GM18505 (cell line): ENCODE measurements around the gene MAN1C1.
"Not testable (repeated sequence)": the region's sequence is repeated elsewhere in the genome, so short reads cannot be mapped to it uniquely, and the experiment has no call there.

Source experiments
- ATAC-seq: cut with Tn5 transposase; IDR thresholded peaks from one replicate; pipeline ENCODE4 v1.9.1; 2021; ENCODE audit not compliant: unreplicated experiment
- POLR2A ChIP-seq: IDR thresholded peaks from 4 replicates; pipeline ENCODE4 v1.6.1; 2011; ENCODE audit warnings: borderline replicate concordance; ENCODE audit not compliant: insufficient read depth, insufficient read length; ENCODE audit errors: extremely low read depth

Gene MAN1C1

GRCh38 chr1:25575191-25575590 lies 41.4 kb upstream of the MAN1C1 start:
- ATAC-seq = no peak
- TF ChIP-seq POLR2A = no peak

- no peak for TF ChIP-seq POLR2A
- no peak for ATAC-seq
Measured at GRCh38 chr1:25576459-25577133, 40.0 kb upstream of the MAN1C1 start.

GRCh38 chr1:25577134-25577920 lies 39.3 kb upstream of the MAN1C1 start:
- TF ChIP-seq POLR2A = no peak
- ATAC-seq = no peak

GRCh38 chr1:25579292-25580252 lies 37.0 kb upstream of the MAN1C1 start:
- ATAC-seq = no peak
- TF ChIP-seq POLR2A = no peak

GRCh38 chr1:25580927-25581326 lies 35.7 kb upstream of the MAN1C1 start:
- no peak for TF ChIP-seq POLR2A
- no peak for ATAC-seq

GRCh38 chr1:25581764-25582163 lies 34.8 kb upstream of the MAN1C1 start:
- no peak for ATAC-seq

GRCh38 chr1:25583519-25584370 lies 32.8 kb upstream of the MAN1C1 start:
- TF ChIP-seq POLR2A = no peak
- no peak for ATAC-seq

More at GRCh38 chr1:25581764-25582163, 34.8 kb upstream of the MAN1C1 start:
- no peak for TF ChIP-seq POLR2A

- ATAC-seq = no peak
- TF ChIP-seq POLR2A = no peak
Measured at GRCh38 chr1:25586181-25586588, 30.4 kb upstream of the MAN1C1 start.

GRCh38 chr1:25587290-25587689 lies 29.3 kb upstream of the MAN1C1 start:
- no peak for TF ChIP-seq POLR2A
- ATAC-seq = no peak

GRCh38 chr1:25588224-25588623 lies 28.4 kb upstream of the MAN1C1 start:
- not testable (repeated sequence) for ATAC-seq

- not testable (repeated sequence) for ATAC-seq
Measured at GRCh38 chr1:25588786-25589185, 27.8 kb upstream of the MAN1C1 start.

GRCh38 chr1:25590096-25590824 lies 26.3 kb upstream of the MAN1C1 start:
- ATAC-seq = no peak
- TF ChIP-seq POLR2A = no peak

GRCh38 chr1:25593861-25594260 lies 22.7 kb upstream of the MAN1C1 start:
- no peak for ATAC-seq
- TF ChIP-seq POLR2A = no peak

- no peak for ATAC-seq
- no peak for TF ChIP-seq POLR2A
Measured at GRCh38 chr1:25594971-25595370, 21.6 kb upstream of the MAN1C1 start.

GRCh38 chr1:25596641-25597040 lies 19.9 kb upstream of the MAN1C1 start:
- ATAC-seq = not testable (repeated sequence)
